Mucosa of rectum (tissue), 2 donors: Measurements from ENCODE around the gene CNOT4.
A peak's percentile ranks its signal among the peaks of the same experiment; 100 is the strongest.
"Not testable (repeated sequence)": the region's sequence is repeated elsewhere in the genome, so short reads cannot be mapped to it uniquely, and the experiment has no call there.

Source experiments
- H3K27ac ChIP-seq, 2 donors: one replicate each; pipeline ENCODE4 v1.7.0; 2013; ENCODE audit warnings: inconsistent platforms in 2 of 2, low read depth in 2 of 2, low read length in 2 of 2
- H3K27me3 ChIP-seq, 2 donors: one replicate each; pipeline ENCODE4 v1.7.0; 2013; ENCODE audit warnings: low read length in 2 of 2; ENCODE audit not compliant: control insufficient read depth in 2 of 2, insufficient read depth in 2 of 2
- H3K36me3 ChIP-seq, 2 donors: one replicate each; pipeline ENCODE4 v1.7.0; 2013; ENCODE audit warnings: low read length in 2 of 2; ENCODE audit not compliant: control insufficient read depth in 2 of 2, insufficient read depth in 2 of 2
- H3K4me1 ChIP-seq, 2 donors: one replicate each; pipeline ENCODE4 v1.7.0; 2013; ENCODE audit warnings: low read length in 2 of 2, mild to moderate bottlenecking in 1 of 2; ENCODE audit not compliant: control insufficient read depth in 2 of 2, insufficient read depth in 2 of 2
- H3K4me3 ChIP-seq, 2 donors: one replicate each; pipeline ENCODE4 v1.7.0; 2013; ENCODE audit warnings: low read length in 2 of 2
- H3K9ac ChIP-seq, 2 donors: one replicate each; pipeline ENCODE4 v1.7.0; 2013; ENCODE audit warnings: low read length in 2 of 2, low read depth in 1 of 2, mild to moderate bottlenecking in 1 of 2
- H3K9me3 ChIP-seq, 2 donors: one replicate each; pipeline ENCODE4 v1.7.0; 2013; ENCODE audit warnings: low read length in 2 of 2; ENCODE audit not compliant: control insufficient read depth in 2 of 2
- donor health status: healthy.
- donor health status: Normal muscosa, but diverticular disease.

CNOT4 gene

GRCh38 chr7:135517060-135517459 lies 7.2 kb upstream of the CNOT4 start:
- H3K36me3 ChIP-seq = no peaks in the 10 kb centered on the region
- no peaks in the 10 kb centered on the region for H3K9me3 ChIP-seq
- H3K27me3 ChIP-seq = no peaks in the 10 kb centered on the region
- no peak overlapping the region for H3K27ac ChIP-seq
- H3K9ac ChIP-seq = no peak overlapping the region
- no peaks in the 10 kb centered on the region for H3K4me1 ChIP-seq
- no peak overlapping the region for H3K4me3 ChIP-seq

- Histone ChIP-seq H3K4me3 (no peak overlapping the region), H3K9me3 (no peaks in the 10 kb centered on the region), H3K9ac (no peak overlapping the region), H3K27me3 (no peaks in the 10 kb centered on the region), H3K36me3 (no peaks in the 10 kb centered on the region), H3K27ac (no peak overlapping the region), H3K4me1 (peaks cover 6 to 7% of the 10 kb centered on the region in 2 donors)
These were observed 5.0 kb upstream of the CNOT4 start for GRCh38 chr7:135514856-135515255.

GRCh38 chr7:135512135-135512887 lies 2.4 kb upstream of the CNOT4 start:
- Histone ChIP-seq H3K9me3 (no peaks in the 10 kb centered on the region), H3K9ac (no peak overlapping the region), H3K27ac (no peak overlapping the region), H3K36me3 (no peaks in the 10 kb centered on the region), H3K4me3 (no peak overlapping the region), H3K27me3 (no peaks in the 10 kb centered on the region), H3K4me1 (peaks cover 15 to 21% of the 10 kb centered on the region in 2 donors)

GRCh38 chr7:135510592-135511183 lies 786 bp upstream of the CNOT4 start:
- Histone ChIP-seq H3K9ac (peak overlapping the region; percentile 63 to 72), H3K4me1 (peaks cover 15 to 21% of the 10 kb centered on the region in 2 donors), H3K9me3 (no peaks in the 10 kb centered on the region), H3K27ac (peak overlapping the region in 1 of 2 donors; percentile 95), H3K4me3 (peak overlapping the region; percentile 95 to 98), H3K36me3 (no peaks in the 10 kb centered on the region), H3K27me3 (no peaks in the 10 kb centered on the region)

- Histone ChIP-seq H3K27me3 (no peaks in the 10 kb centered on the region), H3K9me3 (no peaks in the 10 kb centered on the region), H3K9ac (peak overlapping the region; percentile 93), H3K4me1 (peaks cover 15 to 21% of the 10 kb centered on the region in 2 donors), H3K4me3 (peak overlapping the region; percentile 95 to 98), H3K27ac (peak overlapping the region; percentile 95), H3K36me3 (no peaks in the 10 kb centered on the region)
These were observed 388 bp downstream of the CNOT4 start for GRCh38 chr7:135509589-135509838.

- Histone ChIP-seq H3K9ac (peak overlapping the region; percentile 93), H3K27me3 (no peaks in the 10 kb centered on the region), H3K36me3 (no peaks in the 10 kb centered on the region), H3K4me3 (peak overlapping the region; percentile 95 to 98), H3K4me1 (peaks cover 15 to 21% of the 10 kb centered on the region in 2 donors), H3K27ac (peak overlapping the region; percentile 95), H3K9me3 (no peaks in the 10 kb centered on the region)
These were observed 866 bp downstream of the CNOT4 start for GRCh38 chr7:135508883-135509588.

GRCh38 chr7:135501402-135501801 lies 8.5 kb downstream of the CNOT4 start:
- Histone ChIP-seq H3K9ac (no peak overlapping the region), H3K4me1 (no peaks in the 10 kb centered on the region), H3K27ac (no peak overlapping the region), H3K9me3 (no peaks in the 10 kb centered on the region), H3K27me3 (no peaks in the 10 kb centered on the region), H3K36me3 (no peaks in the 10 kb centered on the region), H3K4me3 (no peak overlapping the region)

GRCh38 chr7:135499818-135500217 lies 10.1 kb downstream of the CNOT4 start:
- Histone ChIP-seq H3K36me3 (no peaks in the 10 kb centered on the region), H3K9ac (no peak overlapping the region), H3K4me3 (no peak overlapping the region), H3K27me3 (no peaks in the 10 kb centered on the region), H3K27ac (no peak overlapping the region), H3K9me3 (no peaks in the 10 kb centered on the region), H3K4me1 (no peaks in the 10 kb centered on the region)

GRCh38 chr7:135497161-135497560 lies 12.7 kb downstream of the CNOT4 start:
- not testable (repeated sequence) for H3K9ac ChIP-seq, H3K27me3 ChIP-seq, H3K27ac ChIP-seq, H3K4me3 ChIP-seq, H3K4me1 ChIP-seq, H3K36me3 ChIP-seq, H3K9me3 ChIP-seq

GRCh38 chr7:135493362-135493761 lies 16.5 kb downstream of the CNOT4 start:
- Histone ChIP-seq H3K4me3 (no peak overlapping the region), H3K36me3 (no peaks in the 10 kb centered on the region), H3K4me1 (no peaks in the 10 kb centered on the region), H3K27me3 (no peaks in the 10 kb centered on the region), H3K9me3 (no peaks in the 10 kb centered on the region), H3K9ac (no peak overlapping the region), H3K27ac (no peak overlapping the region)
